ENCODE results near the gene PNPO. TPM values are rescaled to one million over a fixed set of nuclear protein-coding genes. Genes with fewer than 3 reads are reported as not detected.

PNPO gene
- total and polyA plus RNA-seq, 2 of the 13 experiments (the other 11 are each of a cell fraction or from before 2014, with no cell fraction given) = 47.9 to 63.3 TPM

DNA sequence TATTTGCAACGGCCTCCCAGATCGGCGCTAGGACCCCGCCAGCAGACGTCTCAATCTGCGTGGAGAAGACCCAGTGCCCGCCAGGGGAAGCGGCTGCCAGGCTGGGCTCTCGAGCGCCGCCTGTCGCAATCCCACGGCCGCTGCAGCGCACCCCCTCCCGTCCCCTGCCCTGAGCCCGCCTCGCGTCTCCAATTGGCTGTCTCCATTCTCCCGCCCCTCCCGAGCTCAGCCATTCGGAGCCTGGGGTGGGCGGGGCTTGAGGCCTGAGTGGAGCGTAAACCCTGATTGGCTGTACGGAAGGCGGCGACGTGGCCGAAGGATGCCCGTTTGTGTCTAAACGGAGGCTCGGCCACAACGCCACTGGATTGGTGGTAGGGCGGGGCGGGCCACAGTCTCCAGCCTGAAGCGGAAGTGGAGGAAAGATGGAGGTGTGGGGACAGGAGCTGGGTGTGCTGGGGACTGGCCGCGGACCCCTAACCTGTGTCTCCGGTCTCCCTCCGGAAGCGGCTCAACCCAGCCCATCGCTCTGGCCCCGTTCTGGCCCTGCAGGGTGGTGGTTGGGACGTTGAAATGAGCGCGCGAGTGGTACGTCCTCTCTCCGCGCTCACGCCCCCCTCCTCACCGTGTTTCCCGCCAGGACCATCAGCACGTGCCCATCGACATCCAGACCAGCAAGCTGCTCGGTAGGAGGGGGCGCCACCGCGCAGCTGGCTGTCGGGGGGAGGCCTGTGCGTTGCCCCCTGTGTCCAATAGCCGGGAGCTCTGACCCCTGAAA, 29.5 kb downstream of the PNPO start, which contains the start of gene CDK5RAP3 (continued):
- TF ChIP-seq, protein P1, sequence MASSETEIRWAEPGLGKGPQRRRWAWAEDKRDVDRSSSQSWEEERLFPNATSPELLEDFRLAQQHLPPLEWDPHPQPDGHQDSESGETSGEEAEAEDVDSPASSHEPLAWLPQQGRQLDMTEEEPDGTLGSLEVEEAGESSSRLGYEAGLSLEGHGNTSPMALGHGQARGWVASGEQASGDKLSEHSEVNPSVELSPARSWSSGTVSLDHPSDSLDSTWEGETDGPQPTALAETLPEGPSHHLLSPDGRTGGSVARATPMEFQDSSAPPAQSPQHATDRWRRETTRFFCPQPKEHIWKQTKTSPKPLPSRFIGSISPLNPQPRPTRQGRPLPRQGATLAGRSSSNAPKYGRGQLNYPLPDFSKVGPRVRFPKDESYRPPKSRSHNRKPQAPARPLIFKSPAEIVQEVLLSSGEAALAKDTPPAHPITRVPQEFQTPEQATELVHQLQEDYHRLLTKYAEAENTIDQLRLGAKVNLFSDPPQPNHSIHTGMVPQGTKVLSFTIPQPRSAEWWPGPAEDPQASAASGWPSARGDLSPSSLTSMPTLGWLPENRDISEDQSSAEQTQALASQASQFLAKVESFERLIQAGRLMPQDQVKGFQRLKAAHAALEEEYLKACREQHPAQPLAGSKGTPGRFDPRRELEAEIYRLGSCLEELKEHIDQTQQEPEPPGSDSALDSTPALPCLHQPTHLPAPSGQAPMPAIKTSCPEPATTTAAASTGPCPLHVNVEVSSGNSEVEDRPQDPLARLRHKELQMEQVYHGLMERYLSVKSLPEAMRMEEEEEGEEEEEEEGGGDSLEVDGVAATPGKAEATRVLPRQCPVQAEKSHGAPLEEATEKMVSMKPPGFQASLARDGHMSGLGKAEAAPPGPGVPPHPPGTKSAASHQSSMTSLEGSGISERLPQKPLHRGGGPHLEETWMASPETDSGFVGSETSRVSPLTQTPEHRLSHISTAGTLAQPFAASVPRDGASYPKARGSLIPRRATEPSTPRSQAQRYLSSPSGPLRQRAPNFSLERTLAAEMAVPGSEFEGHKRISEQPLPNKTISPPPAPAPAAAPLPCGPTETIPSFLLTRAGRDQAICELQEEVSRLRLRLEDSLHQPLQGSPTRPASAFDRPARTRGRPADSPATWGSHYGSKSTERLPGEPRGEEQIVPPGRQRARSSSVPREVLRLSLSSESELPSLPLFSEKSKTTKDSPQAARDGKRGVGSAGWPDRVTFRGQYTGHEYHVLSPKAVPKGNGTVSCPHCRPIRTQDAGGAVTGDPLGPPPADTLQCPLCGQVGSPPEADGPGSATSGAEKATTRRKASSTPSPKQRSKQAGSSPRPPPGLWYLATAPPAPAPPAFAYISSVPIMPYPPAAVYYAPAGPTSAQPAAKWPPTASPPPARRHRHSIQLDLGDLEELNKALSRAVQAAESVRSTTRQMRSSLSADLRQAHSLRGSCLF (CRISPR knock-in tag; IDR thresholded peaks at IDR 0.05; ENCODE audit: borderline replicate concordance) = no peak
- peak; percentile 78 for TF ChIP-seq ZNF543 (CRISPR knock-in tag; IDR thresholded peaks at IDR 0.05)
- peak; percentile 81 for TF ChIP-seq KMT2B (CRISPR knock-in tag; IDR thresholded peaks at IDR 0.05)
- TF ChIP-seq, protein P2, sequence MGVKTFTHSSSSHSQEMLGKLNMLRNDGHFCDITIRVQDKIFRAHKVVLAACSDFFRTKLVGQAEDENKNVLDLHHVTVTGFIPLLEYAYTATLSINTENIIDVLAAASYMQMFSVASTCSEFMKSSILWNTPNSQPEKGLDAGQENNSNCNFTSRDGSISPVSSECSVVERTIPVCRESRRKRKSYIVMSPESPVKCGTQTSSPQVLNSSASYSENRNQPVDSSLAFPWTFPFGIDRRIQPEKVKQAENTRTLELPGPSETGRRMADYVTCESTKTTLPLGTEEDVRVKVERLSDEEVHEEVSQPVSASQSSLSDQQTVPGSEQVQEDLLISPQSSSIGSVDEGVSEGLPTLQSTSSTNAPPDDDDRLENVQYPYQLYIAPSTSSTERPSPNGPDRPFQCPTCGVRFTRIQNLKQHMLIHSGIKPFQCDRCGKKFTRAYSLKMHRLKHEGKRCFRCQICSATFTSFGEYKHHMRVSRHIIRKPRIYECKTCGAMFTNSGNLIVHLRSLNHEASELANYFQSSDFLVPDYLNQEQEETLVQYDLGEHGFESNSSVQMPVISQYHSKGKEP (CRISPR knock-in tag; IDR thresholded peaks at IDR 0.05) = 0 out of 2 replicates have a peak, but pooled peaks have one; percentile 81
- TF ChIP-seq PAX8 (CRISPR knock-in tag; IDR thresholded peaks at IDR 0.05; ENCODE audit: borderline replicate concordance) = peak; percentile 91; the same call in 1 of the 2 replicates
- peak; percentile 97 for TF ChIP-seq DNMT1 (CRISPR knock-in tag; IDR thresholded peaks at IDR 0.05)
- peak; percentile 36 for TF ChIP-seq GABPA (IDR thresholded peaks at IDR 0.05; ENCODE audit: low read depth, low read length)
- TF ChIP-seq GABPA (CRISPR knock-in tag; IDR thresholded peaks at IDR 0.05; ENCODE audit: low read depth) = peak; percentile 84
- TF ChIP-seq NR2C2 (CRISPR knock-in tag; IDR thresholded peaks at IDR 0.05; ENCODE audit: borderline replicate concordance) = peak; percentile 66; the same call in 1 of the 2 replicates
- TF ChIP-seq ARNTL (CRISPR knock-in tag; IDR thresholded peaks at IDR 0.05) = peak; percentile 53; the same call in 1 of the 2 replicates
- TF ChIP-seq PCBP1 (IDR thresholded peaks at IDR 0.05; ENCODE audit: borderline replicate concordance, low read depth, low read length) = peak; percentile 97
- TF ChIP-seq ZFP62 (CRISPR knock-in tag; IDR thresholded peaks at IDR 0.05) = no peak
- TF ChIP-seq, protein P3, sequence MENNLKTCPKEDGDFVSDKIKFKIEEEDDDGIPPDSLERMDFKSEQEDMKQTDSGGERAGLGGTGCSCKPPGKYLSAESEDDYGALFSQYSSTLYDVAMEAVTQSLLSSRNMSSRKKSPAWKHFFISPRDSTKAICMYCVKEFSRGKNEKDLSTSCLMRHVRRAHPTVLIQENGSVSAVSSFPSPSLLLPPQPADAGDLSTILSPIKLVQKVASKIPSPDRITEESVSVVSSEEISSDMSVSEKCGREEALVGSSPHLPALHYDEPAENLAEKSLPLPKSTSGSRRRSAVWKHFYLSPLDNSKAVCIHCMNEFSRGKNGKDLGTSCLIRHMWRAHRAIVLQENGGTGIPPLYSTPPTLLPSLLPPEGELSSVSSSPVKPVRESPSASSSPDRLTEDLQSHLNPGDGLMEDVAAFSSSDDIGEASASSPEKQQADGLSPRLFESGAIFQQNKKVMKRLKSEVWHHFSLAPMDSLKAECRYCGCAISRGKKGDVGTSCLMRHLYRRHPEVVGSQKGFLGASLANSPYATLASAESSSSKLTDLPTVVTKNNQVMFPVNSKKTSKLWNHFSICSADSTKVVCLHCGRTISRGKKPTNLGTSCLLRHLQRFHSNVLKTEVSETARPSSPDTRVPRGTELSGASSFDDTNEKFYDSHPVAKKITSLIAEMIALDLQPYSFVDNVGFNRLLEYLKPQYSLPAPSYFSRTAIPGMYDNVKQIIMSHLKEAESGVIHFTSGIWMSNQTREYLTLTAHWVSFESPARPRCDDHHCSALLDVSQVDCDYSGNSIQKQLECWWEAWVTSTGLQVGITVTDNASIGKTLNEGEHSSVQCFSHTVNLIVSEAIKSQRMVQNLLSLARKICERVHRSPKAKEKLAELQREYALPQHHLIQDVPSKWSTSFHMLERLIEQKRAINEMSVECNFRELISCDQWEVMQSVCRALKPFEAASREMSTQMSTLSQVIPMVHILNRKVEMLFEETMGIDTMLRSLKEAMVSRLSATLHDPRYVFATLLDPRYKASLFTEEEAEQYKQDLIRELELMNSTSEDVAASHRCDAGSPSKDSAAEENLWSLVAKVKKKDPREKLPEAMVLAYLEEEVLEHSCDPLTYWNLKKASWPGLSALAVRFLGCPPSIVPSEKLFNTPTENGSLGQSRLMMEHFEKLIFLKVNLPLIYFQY (CRISPR knock-in tag; IDR thresholded peaks at IDR 0.05; ENCODE audit: borderline replicate concordance) = peak; percentile 82
- TF ChIP-seq ZNF570 (CRISPR knock-in tag; IDR thresholded peaks at IDR 0.05; ENCODE audit: borderline replicate concordance) = 0 out of 2 replicates have a peak, but pooled peaks have one; percentile 95
- TF ChIP-seq ZNF274 (CRISPR knock-in tag; IDR thresholded peaks at IDR 0.05) = peak; percentile 96
- TF ChIP-seq, protein P4, sequence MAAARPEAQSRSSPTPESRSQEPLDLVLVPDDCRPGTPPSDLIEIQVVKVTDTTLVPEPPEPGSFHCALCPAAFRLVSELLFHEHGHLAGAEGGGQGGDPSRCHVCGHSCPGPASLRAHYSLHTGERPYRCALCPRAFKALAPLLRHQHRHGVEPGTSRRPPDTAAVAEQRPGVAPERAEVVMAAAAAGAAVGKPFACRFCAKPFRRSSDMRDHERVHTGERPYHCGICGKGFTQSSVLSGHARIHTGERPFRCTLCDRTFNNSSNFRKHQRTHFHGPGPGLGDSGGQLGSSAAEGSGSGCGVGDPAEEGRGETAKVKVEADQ (CRISPR knock-in tag; IDR thresholded peaks at IDR 0.05; ENCODE audit: borderline replicate concordance) = peak; percentile 78; the same call in 1 of the 2 replicates
